ENCODE data around the gene PTPRT. TPM values are rescaled to one million over a fixed set of nuclear protein-coding genes. Genes with fewer than 3 reads are reported as not detected.

The PTPRT gene
- total RNA-seq, 1 experiment from 2014 or later, result 0.20 TPM

DNA sequence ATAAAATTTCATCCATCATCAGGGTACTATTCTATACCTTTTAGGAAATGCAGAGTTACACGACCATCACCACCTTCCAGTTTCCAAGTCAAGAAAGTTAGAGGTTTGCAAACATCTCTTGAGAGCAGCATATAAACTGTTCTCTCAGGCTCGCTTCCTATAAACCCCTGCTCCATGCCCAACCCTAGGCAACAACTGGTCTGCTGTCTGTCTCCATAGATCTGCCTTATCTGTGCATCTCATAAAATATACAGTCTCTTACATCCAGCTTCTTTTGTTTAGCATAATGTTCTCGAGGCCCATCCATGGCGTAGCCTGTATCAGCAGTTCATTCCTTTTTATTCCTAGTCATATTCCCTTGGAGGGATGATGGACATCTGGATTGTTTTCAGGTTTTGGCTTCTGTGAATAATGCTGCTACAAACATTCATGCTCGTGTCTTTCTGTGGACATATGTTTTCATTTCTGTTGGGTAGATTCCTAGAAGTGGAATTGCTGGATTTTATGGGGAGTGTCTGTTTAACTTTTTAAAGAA lies 6.1 kb downstream of the PTPRT start:
- intact Hi-C loops (cut with micrococcal nuclease; ENCODE audit: unreplicated experiment), result no loop called here
- Mint-ChIP-seq H3K4me3 (ENCODE audit: unreplicated experiment) (no peak overlapping the region), H3K27ac (ENCODE audit: unreplicated experiment) (no peak overlapping the region), H3K36me3 (ENCODE audit: insufficient read depth, unreplicated experiment) (no peaks in the 10 kb centered on the region), H3K27me3 (ENCODE audit: insufficient read depth, unreplicated experiment) (peaks cover 16% of the 10 kb centered on the region), H3K9me3 (ENCODE audit: unreplicated experiment) (no peaks in the 10 kb centered on the region), H3K4me1 (ENCODE audit: low read depth, unreplicated experiment) (no peaks in the 10 kb centered on the region)
- Histone ChIP-seq H3K9me3 (no peaks in the 10 kb centered on the region), H3K36me3 (ENCODE audit: control insufficient read depth, insufficient read depth, low read length) (no peaks in the 10 kb centered on the region), H3K27me3 (replicated peaks; ENCODE audit: control insufficient read depth, insufficient read depth, low read length) (no peaks in the 10 kb centered on the region; the same call in 1 of the 2 replicates), H3K4me1 (no peaks in the 10 kb centered on the region), H3K4me3 (ENCODE audit: low read depth, low read length) (no peak overlapping the region)
- BruUV-seq (replicated peaks), result no TSS peak
- CTCF ChIA-PET, result no interaction called here
- POLR2A ChIA-PET, result no interaction called here
- TF ChIP-seq, protein P1, sequence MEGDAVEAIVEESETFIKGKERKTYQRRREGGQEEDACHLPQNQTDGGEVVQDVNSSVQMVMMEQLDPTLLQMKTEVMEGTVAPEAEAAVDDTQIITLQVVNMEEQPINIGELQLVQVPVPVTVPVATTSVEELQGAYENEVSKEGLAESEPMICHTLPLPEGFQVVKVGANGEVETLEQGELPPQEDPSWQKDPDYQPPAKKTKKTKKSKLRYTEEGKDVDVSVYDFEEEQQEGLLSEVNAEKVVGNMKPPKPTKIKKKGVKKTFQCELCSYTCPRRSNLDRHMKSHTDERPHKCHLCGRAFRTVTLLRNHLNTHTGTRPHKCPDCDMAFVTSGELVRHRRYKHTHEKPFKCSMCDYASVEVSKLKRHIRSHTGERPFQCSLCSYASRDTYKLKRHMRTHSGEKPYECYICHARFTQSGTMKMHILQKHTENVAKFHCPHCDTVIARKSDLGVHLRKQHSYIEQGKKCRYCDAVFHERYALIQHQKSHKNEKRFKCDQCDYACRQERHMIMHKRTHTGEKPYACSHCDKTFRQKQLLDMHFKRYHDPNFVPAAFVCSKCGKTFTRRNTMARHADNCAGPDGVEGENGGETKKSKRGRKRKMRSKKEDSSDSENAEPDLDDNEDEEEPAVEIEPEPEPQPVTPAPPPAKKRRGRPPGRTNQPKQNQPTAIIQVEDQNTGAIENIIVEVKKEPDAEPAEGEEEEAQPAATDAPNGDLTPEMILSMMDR (IDR thresholded peaks at IDR 0.05; ENCODE audit: insufficient read depth in 1 of 2, low read depth in 1 of 2, low read length in 1 of 2, severe bottlenecking in 1 of 2, unreplicated experiment in 1 of 2), result no peak
- no peak for DNase-seq

DNA sequence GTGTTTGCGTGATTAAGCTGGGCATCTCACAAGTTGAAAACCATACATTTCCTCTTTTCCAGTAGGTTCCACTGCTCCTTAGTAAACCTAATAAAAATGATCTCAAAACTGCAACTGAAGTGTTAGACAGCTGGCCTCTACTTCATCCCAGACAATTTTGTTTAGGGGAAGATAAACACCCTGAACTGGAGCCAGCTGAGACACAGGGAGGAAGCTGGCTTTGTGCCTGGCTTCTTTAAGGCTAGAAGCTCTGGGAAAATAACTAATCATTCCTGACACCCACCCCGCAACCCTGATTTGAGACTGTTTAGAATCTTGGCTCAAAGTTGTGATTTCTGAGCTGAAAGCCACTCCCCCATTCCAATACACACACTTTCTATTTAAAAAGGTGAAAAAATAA lies 11.6 kb downstream of the PTPRT start:
- no peaks in the 10 kb centered on the region for H3K4me1 Mint-ChIP-seq (ENCODE audit: low read depth, unreplicated experiment)
- no peaks in the 10 kb centered on the region for H3K4me1 ChIP-seq
- H3K36me3 Mint-ChIP-seq (ENCODE audit: insufficient read depth, unreplicated experiment), result no peaks in the 10 kb centered on the region
- BruUV-seq (replicated peaks), result no TSS peak
- peaks cover 7% of the 10 kb centered on the region for H3K27me3 Mint-ChIP-seq (ENCODE audit: insufficient read depth, unreplicated experiment)
- H3K4me3 Mint-ChIP-seq (ENCODE audit: unreplicated experiment), result no peak overlapping the region
- intact Hi-C loops (cut with micrococcal nuclease; ENCODE audit: unreplicated experiment), result no loop called here
- H3K27me3 ChIP-seq (replicated peaks; ENCODE audit: control insufficient read depth, insufficient read depth, low read length), result no peaks in the 10 kb centered on the region; the same call in 1 of the 2 replicates
- no peak overlapping the region for H3K27ac Mint-ChIP-seq (ENCODE audit: unreplicated experiment)
- POLR2A ChIA-PET, result no interaction called here
- H3K9me3 Mint-ChIP-seq (ENCODE audit: unreplicated experiment), result no peaks in the 10 kb centered on the region
- H3K4me3 ChIP-seq (ENCODE audit: low read depth, low read length), result no peak overlapping the region
- CTCF ChIA-PET, result no interaction called here
- no peaks in the 10 kb centered on the region for H3K36me3 ChIP-seq (ENCODE audit: control insufficient read depth, insufficient read depth, low read length)
- peaks cover 16% of the 10 kb centered on the region; the same call in 1 of the 2 replicates for H3K9me3 ChIP-seq
- TF ChIP-seq, protein P1 (IDR thresholded peaks at IDR 0.05; ENCODE audit: insufficient read depth in 1 of 2, low read depth in 1 of 2, low read length in 1 of 2, severe bottlenecking in 1 of 2, unreplicated experiment in 1 of 2), result no peak
- no peak for DNase-seq

DNA sequence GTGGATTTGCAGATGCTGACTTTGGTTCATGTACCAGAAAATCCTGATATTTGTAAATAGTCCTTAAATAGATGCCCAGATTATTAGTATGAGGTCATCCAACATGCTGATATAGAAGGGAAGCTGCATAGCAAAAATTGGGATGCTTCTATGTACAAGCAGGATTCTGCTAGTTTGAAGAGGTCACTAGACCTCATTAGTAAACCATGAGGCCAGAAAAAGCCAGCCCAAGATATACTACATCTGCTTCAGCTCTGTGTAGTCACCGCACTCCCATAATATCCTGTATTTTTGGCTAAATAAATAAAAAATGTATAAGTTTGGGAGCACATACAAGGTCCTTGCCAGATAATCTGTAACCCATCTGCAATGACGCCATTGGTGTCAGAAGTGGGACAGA lies 13.0 kb downstream of the PTPRT start:
- intact Hi-C loops (cut with micrococcal nuclease; ENCODE audit: unreplicated experiment), result no loop called here
- H3K4me1 Mint-ChIP-seq (ENCODE audit: low read depth, unreplicated experiment), result no peaks in the 10 kb centered on the region
- no peak overlapping the region for H3K27ac Mint-ChIP-seq (ENCODE audit: unreplicated experiment)

More for the DNA sequence above, 13.0 kb downstream of the PTPRT start:
- POLR2A ChIA-PET, result no interaction called here
- no peak overlapping the region for H3K4me3 ChIP-seq (ENCODE audit: low read depth, low read length)
- TF ChIP-seq, protein P1 (IDR thresholded peaks at IDR 0.05; ENCODE audit: insufficient read depth in 1 of 2, low read depth in 1 of 2, low read length in 1 of 2, severe bottlenecking in 1 of 2, unreplicated experiment in 1 of 2), result no peak
- H3K36me3 ChIP-seq (ENCODE audit: control insufficient read depth, insufficient read depth, low read length), result no peaks in the 10 kb centered on the region
- CTCF ChIA-PET, result no interaction called here
- BruUV-seq (replicated peaks), result no TSS peak
- DNase-seq, result no peak
- no peaks in the 10 kb centered on the region; the same call in 1 of the 2 replicates for H3K27me3 ChIP-seq (replicated peaks; ENCODE audit: control insufficient read depth, insufficient read depth, low read length)
- peaks cover 16% of the 10 kb centered on the region; the same call in 1 of the 2 replicates for H3K9me3 ChIP-seq
- H3K27me3 Mint-ChIP-seq (ENCODE audit: insufficient read depth, unreplicated experiment), result peaks cover 15% of the 10 kb centered on the region
- H3K9me3 Mint-ChIP-seq (ENCODE audit: unreplicated experiment), result no peaks in the 10 kb centered on the region
- H3K4me1 ChIP-seq, result no peaks in the 10 kb centered on the region
- H3K36me3 Mint-ChIP-seq (ENCODE audit: insufficient read depth, unreplicated experiment), result no peaks in the 10 kb centered on the region
- no peak overlapping the region for H3K4me3 Mint-ChIP-seq (ENCODE audit: unreplicated experiment)
